Osteoblast (primary cell): Measurements from ENCODE around the gene KLK15. TPM values are rescaled to one million over a fixed set of nuclear protein-coding genes. Genes with fewer than 3 reads are reported as not detected.

Source experiments
- DNase-seq: peaks from one replicate; pipeline ENCODE4 v3.0.0; 2011; ENCODE audit warnings: low spot score, mixed read lengths; ENCODE audit not compliant: insufficient read length; ENCODE audit errors: missing footprints
- H2AFZ ChIP-seq: 2 replicates; pipeline ENCODE4 v1.6.0; 2011; ENCODE audit warnings: mild to moderate bottlenecking, low read length
- H3K27ac ChIP-seq: 2 replicates; pipeline ENCODE4 v1.5.1; 2011; ENCODE audit warnings: mild to moderate bottlenecking, low read depth, low read length, moderate library complexity
- H3K27me3 ChIP-seq: 2 replicates; pipeline ENCODE4 v1.6.0; 2012; ENCODE audit warnings: mild to moderate bottlenecking, control low read depth, inconsistent platforms, low read length, moderate library complexity; ENCODE audit not compliant: insufficient read depth
- H3K36me3 ChIP-seq: 2 replicates; pipeline ENCODE4 v1.5.1; 2011; ENCODE audit warnings: mild to moderate bottlenecking, low read length, control low read depth, moderate library complexity; ENCODE audit not compliant: insufficient read depth
- H3K4me1 ChIP-seq: 2 replicates; pipeline ENCODE4 v1.5.1; 2011; ENCODE audit warnings: mild to moderate bottlenecking, low read length, control low read depth, moderate library complexity; ENCODE audit not compliant: insufficient read depth
- H3K4me2 ChIP-seq: 2 replicates; pipeline ENCODE4 v1.6.0; 2011; ENCODE audit warnings: mild to moderate bottlenecking, low read length; ENCODE audit not compliant: insufficient read depth
- H3K4me3 ChIP-seq: fragments of 200-600 bp; sonication (generic); 3 replicates; pipeline ENCODE4 v1.5.1; 2012; ENCODE audit warnings: mild to moderate bottlenecking, low read length, inconsistent platforms; ENCODE audit not compliant: insufficient read depth
- H3K79me2 ChIP-seq: 2 replicates; pipeline ENCODE4 v1.6.0; 2012; ENCODE audit warnings: mild to moderate bottlenecking, low read length, control low read depth, inconsistent platforms; ENCODE audit not compliant: insufficient read depth
- H3K9me3 ChIP-seq: 2 replicates; pipeline ENCODE4 v1.5.1; 2011; ENCODE audit warnings: low read depth, low read length, control low read depth
- H4K20me1 ChIP-seq: 2 replicates; pipeline ENCODE4 v1.6.0; 2012; ENCODE audit warnings: mild to moderate bottlenecking, low read length, control low read depth; ENCODE audit not compliant: insufficient read depth
- CTCF ChIP-seq: IDR thresholded peaks from 2 replicates; pipeline ENCODE4 v1.5.1; 2011; ENCODE audit warnings: mild to moderate bottlenecking, low read depth, low read length, moderate library complexity; ENCODE audit errors: extremely low read depth
- total RNA-seq: library from RNA; depleted of rRNA; stranded (reverse); fragments of >200 nt; gene quantifications from 2 replicates; pipeline ENCODE4 v1.2.3, GENCODE V29; 2012

Gene KLK15
- total RNA-seq, 1 donor = not detected

GRCh38 chr19:50861010-50861409, 27.6 kb upstream of the KLK15 start:
- Histone ChIP-seq H3K36me3 (no peaks in the 10 kb centered on the region), H3K79me2 (no peaks in the 10 kb centered on the region), H4K20me1 (no peaks in the 10 kb centered on the region), H3K4me3 (no peak overlapping the region), H3K27ac (no peak overlapping the region), H3K9me3 (no peaks in the 10 kb centered on the region), H3K4me1 (no peaks in the 10 kb centered on the region), H3K27me3 (peaks cover 9% of the 10 kb centered on the region), H3K4me2 (no peak overlapping the region), H2AFZ (no peak overlapping the region)
- no peak for TF ChIP-seq CTCF
- DNase-seq = no peak

DNA sequence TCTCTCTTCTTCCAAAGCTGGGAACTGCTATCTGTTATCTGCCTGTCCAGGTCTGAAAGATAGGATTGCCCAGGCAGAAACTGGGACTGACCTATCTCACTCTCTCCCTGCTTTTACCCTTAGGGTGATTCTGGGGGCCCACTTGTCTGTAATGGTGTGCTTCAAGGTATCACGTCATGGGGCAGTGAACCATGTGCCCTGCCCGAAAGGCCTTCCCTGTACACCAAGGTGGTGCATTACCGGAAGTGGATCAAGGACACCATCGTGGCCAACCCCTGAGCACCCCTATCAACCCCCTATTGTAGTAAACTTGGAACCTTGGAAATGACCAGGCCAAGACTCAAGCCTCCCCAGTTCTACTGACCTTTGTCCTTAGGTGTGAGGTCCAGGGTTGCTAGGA, 26.5 kb upstream of the KLK15 start:
- TF ChIP-seq CTCF = no peak
- Histone ChIP-seq H3K79me2 (no peaks in the 10 kb centered on the region), H3K27me3 (peaks cover 7% of the 10 kb centered on the region), H3K4me1 (no peaks in the 10 kb centered on the region), H2AFZ (no peak overlapping the region), H4K20me1 (no peaks in the 10 kb centered on the region), H3K27ac (no peak overlapping the region), H3K36me3 (no peaks in the 10 kb centered on the region), H3K9me3 (no peaks in the 10 kb centered on the region), H3K4me3 (no peak overlapping the region), H3K4me2 (no peak overlapping the region)
- no peak for DNase-seq

DNA sequence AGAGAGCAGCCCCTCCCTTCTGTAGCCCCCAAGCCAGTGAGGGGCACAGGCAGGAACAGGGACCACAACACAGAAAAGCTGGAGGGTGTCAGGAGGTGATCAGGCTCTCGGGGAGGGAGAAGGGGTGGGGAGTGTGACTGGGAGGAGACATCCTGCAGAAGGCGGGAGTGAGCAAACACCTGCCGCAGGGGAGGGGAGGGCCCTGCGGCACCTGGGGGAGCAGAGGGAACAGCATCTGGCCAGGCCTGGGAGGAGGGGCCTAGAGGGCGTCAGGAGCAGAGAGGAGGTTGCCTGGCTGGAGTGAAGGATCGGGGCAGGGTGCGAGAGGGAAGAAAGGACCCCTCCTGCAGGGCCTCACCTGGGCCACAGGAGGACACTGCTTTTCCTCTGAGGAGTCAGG, 25.5 kb upstream of the KLK15 start:
- peaks cover 3% of the 10 kb centered on the region for H3K27me3 ChIP-seq
- no peak for DNase-seq
- no peak for TF ChIP-seq CTCF
- no peaks in the 10 kb centered on the region for H3K36me3 ChIP-seq
- no peak overlapping the region for H3K4me3 ChIP-seq
- H3K4me1 ChIP-seq = no peaks in the 10 kb centered on the region
- H4K20me1 ChIP-seq = no peaks in the 10 kb centered on the region
- H3K79me2 ChIP-seq = no peaks in the 10 kb centered on the region
- no peak overlapping the region for H3K27ac ChIP-seq
- H2AFZ ChIP-seq = no peak overlapping the region
- no peaks in the 10 kb centered on the region for H3K9me3 ChIP-seq
- H3K4me2 ChIP-seq = no peak overlapping the region

DNA sequence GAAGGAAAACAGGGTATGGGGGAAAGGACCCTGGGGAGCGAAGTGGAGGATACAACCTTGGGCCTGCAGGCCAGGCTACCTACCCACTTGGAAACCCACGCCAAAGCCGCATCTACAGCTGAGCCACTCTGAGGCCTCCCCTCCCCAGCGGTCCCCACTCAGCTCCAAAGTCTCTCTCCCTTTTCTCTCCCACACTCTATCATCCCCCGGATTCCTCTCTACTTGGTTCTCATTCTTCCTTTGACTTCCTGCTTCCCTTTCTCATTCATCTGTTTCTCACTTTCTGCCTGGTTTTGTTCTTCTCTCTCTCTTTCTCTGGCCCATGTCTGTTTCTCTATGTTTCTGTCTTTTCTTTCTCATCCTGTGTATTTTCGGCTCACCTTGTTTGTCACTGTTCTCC, 24.0 kb upstream of the KLK15 start:
- Histone ChIP-seq H3K79me2 (no peaks in the 10 kb centered on the region), H3K9me3 (no peaks in the 10 kb centered on the region), H3K4me3 (no peak overlapping the region), H3K4me2 (no peak overlapping the region), H3K27me3 (peaks cover 5% of the 10 kb centered on the region), H3K4me1 (no peaks in the 10 kb centered on the region), H3K36me3 (no peaks in the 10 kb centered on the region), H3K27ac (no peak overlapping the region), H4K20me1 (no peaks in the 10 kb centered on the region), H2AFZ (no peak overlapping the region)
- no peak for DNase-seq
- no peak for TF ChIP-seq CTCF
